ENCODE data around the gene SOX11.

GRCh38 chr2:5661362-5661761 lies 30.8 kb upstream of the SOX11 start:
- TF ChIP-seq EZH2 (IDR thresholded peaks at IDR 0.05; ENCODE audit: low read depth, low read length, severe bottlenecking) (no peak), SAP30 (IDR thresholded peaks at IDR 0.05; ENCODE audit: insufficient read depth, insufficient replicate concordance, low read length) (no peak), POLR2A (IDR thresholded peaks at IDR 0.05; ENCODE audit: control extremely low read depth in 1 of 2, low read depth in 2 of 2, low read length in 2 of 2) (no peak), ZNF274 (IDR thresholded peaks at IDR 0.05; ENCODE audit: borderline replicate concordance, extremely low read depth, low read length) (no peak), CTCF (IDR thresholded peaks at IDR 0.05; ENCODE audit: control extremely low read depth in 1 of 3, insufficient read depth in 1 of 3, low read depth in 1 of 3, low read length in 3 of 3) (no peak), JUND (IDR thresholded peaks at IDR 0.05; ENCODE audit: low read length) (no peak)
